Activated T-cell treated with anti-CD3 and anti-CD28 coated beads, Interleukin-2, amount 50 U/mL, for 1 hour (primary cell): Measurements from ENCODE around the gene CAPN3.

Source experiments
- DNase-seq: peaks from one replicate; pipeline ENCODE4 v3.0.0-alpha.2; 2020

CAPN3 gene

DNA sequence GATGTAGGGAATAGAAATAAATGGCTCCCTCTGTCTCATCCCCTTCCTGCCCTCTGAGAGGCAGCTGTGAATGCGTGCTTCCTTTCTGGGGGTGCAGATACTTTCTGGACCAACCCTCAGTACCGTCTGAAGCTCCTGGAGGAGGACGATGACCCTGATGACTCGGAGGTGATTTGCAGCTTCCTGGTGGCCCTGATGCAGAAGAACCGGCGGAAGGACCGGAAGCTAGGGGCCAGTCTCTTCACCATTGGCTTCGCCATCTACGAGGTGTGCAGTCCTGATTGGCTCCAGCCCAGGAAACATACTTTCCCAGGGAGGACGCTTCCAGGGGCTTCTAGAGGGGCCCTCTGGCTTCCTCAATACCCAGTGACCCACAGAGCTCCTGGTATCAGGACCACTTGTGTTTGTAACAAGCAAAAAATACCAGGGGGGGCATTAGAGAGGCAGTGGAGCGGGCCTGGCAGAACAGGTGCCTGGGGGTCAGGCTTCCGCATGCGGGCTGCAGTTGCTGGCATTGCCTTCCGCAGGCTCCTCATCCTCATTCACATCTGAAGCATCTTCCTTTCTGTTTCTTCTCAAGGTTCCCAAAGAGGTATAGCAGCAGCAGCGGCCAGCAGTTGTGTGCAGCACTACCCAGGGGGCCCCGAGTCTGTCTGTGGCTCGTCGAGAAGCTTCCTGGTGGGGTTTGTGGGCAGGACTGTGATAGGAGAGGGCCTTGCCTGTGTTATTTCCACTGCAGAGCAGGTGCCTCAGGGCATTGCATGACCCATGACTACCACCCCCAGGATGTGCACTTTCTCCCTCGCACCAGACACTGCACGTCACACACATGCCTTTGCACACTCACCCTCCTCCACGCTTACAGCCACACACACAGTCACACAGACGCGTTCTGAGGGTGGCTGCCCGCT, 42.5 kb downstream of the CAPN3 start:
- DNase-seq = no peak

DNA sequence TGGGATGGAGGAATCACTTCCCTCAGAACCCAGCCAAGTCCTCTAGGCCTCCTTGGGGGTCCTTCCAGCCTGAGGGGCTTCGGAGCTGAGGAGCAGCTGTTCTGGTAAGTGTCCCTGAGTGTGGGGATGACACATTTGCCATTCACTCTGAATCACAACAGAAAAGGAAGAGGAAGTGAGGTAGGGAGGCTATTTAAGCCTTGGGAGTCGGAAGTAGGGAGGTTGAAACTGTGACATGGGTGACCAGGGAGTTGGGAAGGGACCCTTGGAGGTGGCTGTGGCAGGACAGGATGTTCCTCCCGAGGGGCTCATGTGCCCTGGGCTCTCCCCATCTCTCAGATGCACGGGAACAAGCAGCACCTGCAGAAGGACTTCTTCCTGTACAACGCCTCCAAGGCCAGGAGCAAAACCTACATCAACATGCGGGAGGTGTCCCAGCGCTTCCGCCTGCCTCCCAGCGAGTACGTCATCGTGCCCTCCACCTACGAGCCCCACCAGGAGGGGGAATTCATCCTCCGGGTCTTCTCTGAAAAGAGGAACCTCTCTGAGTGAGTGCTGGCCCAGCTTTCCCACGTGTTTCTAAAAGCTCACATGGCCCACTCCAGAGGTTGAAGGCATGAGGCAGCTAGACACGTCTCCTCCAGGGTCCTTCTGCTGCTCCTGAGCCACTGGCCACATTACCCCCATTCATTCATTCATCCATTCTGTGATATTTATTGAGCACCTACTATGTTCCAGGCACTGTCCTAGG, 43.3 kb downstream of the CAPN3 start:
- DNase-seq = no peak

DNA sequence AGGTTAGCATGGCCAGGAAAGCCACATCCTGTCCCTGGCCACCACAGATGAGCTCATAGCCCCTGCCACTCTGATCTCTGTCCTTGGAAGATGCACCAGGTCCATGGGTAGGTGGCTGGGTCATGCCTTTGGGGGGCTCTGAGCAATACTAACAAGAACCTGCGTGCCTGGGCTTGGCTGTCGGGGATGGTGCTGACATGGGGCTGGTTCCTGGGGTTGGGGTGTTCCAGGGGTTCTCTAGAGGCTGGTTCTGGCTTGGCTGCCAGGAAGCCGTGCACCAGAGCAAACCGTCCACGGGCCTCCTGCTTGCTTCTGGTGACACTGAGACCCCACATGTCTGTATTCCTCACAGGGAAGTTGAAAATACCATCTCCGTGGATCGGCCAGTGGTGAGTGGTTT, 44.1 kb downstream of the CAPN3 start:
- DNase-seq = no peak

DNA sequence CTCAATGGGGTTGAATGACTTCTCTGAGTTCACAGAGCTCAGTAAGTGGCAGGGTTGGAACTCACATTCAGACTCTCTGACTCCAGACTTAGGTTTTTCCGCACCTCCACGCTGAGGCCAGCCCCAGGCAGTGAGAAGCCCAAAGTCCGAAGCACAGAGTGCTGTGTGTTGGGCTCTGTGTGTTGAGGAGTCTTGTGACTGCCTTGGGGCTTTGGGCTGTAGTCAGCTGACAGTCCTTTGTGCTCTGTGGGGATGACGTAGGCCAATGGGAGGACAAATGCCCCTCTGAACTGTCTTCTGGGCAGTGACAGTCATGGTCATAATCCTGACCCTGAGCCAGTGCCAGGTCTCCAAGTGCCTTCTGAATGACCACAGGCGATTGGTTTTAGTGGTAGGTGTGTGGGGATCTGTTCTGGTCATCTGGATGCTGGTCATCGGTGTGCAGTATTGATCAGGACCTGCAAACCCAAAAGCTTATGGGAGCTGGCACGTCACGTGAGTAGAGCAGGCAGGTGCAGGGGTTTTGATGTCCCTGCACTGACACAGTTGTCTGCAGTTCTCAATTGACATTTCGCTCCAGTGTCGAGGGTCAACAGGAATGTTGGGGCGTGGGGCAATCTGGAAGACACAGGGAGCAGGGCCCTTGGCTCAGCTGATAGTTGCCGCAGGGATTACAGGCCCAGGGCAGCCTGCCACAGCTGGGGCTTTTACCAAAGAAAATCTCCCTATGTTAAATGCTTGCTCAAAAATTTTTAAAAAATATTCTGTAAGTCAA, 45.3 kb downstream of the CAPN3 start:
- DNase-seq = no peak

DNA sequence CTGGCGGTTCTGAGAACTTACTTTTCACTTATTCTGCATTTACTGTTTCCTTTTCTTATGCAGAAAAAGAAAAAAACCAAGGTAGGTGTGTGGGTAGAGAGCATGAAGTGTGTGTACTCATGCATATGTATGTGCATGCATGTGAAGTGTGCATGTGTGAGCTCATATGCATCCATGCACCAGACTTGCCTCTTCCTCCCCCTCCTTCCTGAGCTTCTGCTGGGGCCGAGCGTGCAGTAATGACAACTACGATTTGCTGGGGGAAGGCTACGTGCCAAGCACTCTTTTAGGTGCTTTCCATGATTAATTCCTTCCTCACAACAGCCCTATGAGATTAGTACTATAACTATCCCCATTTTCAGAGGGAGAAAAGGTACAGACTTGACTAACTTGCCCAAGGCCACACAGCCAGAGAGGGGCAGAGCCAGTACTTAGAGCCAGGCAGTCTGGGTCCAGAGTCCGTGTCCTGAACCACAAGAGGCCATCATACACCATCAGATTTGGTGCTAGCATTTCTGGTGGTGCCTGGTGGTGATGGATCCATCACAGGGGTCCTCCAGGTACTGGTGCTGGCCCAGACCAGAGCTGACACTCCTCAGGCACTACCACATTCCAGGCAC, 46.7 kb downstream of the CAPN3 start:
- DNase-seq = no peak

DNA sequence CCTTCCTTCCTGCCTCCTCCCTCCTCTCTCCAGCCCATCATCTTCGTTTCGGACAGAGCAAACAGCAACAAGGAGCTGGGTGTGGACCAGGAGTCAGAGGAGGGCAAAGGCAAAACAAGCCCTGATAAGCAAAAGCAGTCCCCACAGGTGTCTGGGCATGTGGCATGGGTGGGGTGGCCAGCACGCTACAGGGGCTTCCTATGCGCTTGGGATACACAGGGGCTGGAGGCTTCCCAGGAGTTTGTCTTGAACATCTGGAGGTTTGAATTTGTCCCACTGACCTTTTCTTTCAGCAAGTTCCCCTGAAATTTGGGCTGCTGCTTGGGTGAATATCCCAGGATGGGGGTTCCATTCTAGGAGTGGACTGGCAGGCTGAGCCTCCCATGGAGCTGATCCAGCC, 48.9 kb downstream of the CAPN3 start:
- no peak for DNase-seq

DNA sequence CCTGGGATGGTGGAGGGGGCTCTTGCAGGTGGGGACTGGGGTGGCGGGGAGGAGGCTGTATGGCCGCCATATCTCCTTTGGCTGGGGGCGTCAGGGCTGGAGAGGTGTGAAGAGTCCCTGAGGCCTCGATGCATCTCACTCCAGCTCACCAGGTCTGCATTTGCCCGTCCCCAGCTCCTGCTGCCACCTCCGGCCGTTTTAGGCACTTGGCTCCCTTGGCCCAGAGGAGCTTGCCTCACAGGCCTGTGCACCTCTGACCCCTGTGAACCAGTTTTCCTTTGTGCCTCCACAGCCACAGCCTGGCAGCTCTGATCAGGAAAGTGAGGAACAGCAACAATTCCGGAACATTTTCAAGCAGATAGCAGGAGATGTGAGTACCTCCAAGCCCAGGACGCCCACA, 49.7 kb downstream of the CAPN3 start:
- no peak for DNase-seq

DNA sequence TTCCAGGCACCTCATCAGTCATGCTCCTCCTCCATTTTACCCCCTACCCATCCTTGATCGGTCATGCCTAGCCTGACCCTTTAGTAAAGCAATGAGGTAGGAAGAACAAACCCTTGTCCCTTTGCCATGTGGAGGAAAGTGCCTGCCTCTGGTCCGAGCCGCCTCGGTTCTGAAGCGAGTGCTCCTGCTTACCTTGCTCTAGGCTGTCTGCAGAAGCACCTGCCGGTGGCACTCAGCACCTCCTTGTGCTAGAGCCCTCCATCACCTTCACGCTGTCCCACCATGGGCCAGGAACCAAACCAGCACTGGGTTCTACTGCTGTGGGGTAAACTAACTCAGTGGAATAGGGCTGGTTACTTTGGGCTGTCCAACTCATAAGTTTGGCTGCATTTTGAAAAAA, 52.6 kb downstream of the CAPN3 start:
- no peak for DNase-seq

DNA sequence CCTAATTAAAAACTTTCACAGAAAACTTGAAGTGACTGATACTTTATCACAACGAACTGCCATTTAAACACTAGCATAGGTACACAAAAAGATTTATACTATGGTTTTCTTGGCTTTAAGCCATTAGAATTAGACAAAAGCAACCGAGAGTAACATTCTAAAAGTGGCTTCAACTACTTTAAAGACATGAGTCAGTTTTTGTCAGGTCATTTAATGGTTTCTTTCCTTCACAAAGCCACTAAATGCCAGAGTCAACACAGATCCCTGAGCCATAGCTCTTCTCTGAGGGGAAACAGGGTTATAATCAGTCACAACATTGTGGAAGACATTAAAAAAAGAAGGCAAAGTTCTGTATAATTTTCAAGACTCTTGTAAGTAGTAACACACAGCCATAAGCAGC, 54.6 kb downstream of the CAPN3 start:
- no peak for DNase-seq

DNA sequence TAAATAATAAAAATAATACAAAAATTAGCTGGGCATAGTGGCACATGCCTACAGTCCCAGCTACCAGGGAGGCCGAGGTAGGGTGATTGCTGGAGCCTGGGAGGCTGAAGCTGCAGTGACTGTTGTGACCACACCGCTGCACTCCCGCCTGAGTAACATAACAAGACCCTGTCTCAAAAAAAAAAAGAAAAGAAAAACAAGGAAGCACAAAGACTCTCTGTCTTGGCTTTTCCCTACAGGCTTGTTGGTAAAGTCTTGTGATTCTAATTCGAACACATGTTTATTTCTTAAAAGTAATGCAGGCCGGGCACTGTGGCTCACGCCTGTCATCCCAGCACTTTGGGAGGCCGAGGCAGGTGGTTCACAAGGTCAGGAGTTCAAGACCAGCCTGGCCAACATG, 60.1 kb downstream of the CAPN3 start:
- DNase-seq = no peak

DNA sequence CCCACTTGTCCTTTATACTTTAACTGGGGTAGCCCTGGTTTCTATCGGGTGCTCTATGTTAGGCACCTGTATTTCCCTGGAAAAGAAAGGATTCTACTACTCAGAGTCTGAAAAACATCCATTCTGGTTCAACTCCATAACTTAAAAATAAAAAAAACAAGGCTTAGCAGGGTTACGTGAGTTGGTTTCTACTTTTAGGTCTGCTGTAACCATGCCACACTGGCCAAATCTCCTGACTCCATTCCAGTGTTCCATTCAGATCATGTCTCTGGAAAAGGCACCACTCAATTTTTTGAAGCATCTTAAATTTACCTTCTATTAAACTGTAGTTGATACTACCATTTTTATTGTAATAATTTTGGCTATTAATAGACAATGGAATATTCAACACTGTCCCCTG, 62.1 kb downstream of the CAPN3 start:
- DNase-seq = no peak

DNA sequence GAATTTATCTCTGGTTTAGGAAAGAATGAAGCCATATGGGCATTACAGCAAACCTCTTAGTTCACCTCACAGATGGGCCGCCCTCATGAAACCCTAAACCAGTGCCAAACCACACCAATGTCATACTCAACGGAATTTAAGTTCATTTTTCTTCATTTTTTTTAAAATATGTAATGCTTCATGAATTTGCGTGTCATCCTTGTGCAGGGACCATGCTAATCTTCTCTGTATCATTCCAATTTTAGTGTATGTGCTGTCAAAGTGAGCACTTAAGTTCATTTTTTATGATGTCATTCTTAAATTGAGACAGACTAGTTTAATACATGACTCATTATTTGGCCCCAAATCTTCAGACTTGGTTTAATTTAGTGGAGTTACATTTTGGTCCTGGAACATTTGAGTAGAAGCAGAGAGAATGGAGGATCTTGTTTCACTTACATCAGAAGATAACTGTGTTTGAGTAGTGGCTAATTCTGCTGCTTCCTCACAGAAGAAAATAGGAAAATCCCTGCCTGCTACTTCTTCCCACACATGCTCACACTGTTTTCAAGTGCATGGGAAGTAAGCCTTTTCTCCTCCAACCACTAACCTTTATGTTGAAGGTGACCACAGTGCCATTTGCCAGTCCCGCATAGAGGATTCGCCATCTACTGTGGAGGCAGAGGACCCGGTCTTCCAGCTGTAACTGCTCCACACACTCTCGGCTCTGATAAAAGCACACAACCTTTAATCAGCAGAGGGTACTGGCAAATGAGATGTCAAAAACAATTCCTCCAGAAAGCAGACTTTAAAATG, 68.3 kb downstream of the CAPN3 start:
- no peak for DNase-seq

DNA sequence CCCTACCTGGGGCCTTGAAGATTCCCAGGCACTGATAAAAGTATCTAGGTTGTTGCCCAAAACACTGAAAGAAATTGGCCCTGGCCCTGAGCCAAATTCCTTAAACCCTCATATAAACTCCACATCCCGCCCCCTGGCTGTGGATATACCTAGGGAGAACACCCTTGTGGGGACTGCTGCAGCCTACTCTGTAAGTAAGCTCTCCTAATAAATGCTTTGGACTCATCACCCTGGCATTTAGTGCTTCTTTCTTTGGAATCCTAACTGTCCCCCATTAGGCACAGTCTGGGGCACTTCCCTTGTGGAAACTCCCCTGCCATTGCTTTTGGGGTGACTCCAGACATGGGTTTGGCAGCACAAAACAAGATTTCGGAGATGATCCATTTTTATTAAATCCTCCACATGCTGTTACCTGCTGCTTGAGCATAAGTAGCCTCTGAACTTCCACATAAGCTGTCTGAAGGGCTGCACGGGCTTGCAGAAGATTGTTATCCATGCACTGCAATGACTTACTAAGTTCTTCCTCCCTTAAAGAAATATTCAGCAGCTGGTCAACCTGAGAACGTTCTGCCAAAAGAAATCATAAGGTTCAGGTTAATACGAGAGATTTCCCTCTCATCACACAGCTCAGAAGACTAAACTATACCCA, 85.2 kb downstream of the CAPN3 start:
- no peak for DNase-seq

DNA sequence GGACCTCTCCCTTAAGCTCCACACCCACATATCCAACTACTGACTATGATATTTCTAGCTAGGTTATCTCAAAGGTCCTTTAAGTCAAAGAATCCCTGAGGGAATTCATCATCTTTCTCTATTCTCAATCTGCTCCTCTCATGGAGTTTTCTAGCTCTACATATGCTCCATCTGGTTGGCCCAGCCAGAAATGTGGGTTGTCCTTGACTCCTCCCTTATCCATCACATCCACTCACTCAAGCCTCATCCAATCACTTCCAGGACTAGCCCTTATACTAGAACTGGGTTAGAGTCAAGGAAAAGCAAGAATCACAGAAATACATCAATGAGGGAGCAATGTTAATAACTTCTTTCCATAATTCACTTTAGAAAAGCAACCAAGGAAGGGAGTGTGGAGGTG, 86.2 kb downstream of the CAPN3 start:
- DNase-seq = no peak

DNA sequence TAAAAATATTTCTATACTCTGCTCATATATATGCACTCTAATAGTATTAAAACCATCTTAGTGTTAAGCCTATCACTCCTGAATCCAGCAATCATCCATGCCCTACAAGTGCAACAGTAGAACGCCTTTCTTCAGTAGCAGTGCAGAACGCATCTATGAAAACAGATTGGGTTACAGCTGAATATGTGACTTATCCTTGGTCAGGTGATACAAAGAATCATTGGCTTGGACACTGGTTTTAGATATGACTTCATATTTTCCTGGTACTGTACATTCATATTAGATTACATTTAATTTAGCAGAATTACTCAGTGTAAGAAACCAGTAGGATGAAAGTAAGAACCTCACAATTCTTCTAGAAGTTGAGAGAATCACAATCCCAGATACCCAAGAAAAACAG, 88.3 kb downstream of the CAPN3 start:
- no peak for DNase-seq

DNA sequence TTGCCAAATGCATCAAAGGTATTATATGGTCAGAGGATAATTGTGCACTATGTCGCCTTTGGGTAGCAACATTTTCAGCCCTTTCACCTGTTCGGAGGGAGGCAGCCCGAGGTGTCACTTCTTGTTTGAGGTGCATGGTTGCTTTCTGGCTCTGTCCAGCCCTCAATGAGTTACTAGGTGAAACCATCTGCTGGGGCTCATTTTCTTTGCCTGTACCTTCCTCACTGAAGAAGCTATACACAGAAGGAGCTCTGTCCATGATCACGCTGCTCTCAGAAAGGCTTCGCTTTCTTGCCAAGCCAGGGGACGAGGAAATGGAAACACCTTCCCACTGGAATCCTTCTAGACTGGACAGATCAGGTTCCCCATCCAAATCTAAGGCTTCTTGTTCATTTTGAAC, 89.0 kb downstream of the CAPN3 start:
- DNase-seq = no peak

DNA sequence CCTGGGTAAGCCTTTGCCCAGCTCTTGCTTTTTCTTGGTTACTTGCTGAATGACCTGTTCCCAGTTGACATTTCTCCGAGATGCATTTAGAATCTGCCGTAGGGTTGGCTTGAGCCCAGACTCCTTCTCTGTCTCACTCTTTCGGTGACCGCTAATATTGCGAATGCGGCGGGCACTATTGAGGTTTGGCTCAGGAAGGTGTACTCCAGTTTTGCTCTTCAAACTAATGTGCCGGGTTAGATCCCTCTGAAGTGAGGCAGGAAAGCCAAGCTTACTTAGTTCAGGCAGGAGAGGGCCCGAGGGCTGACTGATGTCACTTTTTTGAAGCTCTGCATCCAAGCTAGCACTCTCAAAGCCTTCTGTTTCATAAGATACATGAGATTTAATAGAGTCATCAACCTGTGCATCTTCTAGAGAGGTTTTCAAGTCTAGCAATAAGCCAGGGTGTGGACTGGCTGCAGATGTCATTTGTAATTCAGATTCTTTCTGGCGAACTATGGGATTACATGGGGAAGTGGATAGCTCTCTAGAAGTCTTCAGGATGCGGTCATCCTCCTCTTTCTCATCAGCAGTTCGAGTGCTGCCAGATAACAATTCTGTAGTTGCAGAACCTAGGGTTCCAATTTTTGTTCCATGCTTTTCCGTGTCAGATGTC, 90.6 kb downstream of the CAPN3 start:
- DNase-seq = no peak

DNA sequence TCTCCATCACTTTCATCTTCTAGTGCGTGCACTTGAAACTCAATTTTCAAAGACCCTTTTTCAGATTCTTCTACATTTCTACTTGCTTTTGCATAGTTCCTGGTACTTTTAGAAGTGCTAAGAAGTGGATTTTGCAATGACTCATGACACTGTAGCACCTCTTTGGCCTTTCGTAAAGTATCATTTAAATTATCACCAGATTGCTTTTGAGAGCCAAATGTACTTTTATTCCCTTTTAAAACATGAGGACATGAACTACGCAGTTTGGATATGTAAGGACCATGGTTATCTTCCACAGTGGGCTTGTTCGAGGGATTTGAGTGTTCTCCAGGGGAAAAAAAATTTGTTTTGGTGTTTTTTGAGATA, 91.1 kb downstream of the CAPN3 start:
- no peak for DNase-seq

DNA sequence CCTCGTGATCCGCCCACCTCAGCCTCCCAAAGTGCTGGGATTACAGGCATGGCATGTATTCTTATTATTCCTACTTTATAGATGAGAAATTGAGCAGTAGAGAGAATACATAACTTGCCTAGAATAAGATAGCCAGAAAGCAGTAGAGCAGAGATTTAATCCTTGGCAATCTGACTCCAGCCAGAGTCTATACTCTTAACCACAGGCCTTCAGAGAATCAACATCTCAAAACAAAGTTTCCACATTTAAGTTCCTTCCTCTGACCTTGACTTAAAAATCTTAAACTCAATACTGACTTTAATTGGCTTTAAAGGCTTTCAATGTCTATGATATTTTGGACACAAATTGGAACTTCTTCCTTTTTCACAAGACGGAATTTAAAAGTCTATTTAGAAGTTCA, 94.5 kb downstream of the CAPN3 start:
- no peak for DNase-seq

DNA sequence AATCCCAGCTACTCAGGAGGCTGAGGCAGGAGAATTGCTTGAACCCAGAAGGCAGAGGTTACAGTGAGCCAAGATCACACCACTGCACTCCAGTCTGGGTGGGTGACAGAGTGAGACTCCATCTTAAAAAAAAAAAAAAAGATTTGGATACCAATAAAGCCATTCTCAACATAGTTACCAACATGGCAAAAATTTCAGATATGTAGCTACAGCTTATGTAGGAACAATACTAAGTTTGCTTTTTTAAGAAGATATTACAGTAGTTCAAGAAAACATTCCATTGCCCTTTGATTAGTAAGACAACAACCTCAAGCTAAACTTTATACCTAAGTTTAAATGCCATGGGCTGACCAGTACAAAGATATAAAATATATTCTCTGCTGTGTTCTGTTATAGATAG, 97.2 kb downstream of the CAPN3 start:
- no peak for DNase-seq

DNA sequence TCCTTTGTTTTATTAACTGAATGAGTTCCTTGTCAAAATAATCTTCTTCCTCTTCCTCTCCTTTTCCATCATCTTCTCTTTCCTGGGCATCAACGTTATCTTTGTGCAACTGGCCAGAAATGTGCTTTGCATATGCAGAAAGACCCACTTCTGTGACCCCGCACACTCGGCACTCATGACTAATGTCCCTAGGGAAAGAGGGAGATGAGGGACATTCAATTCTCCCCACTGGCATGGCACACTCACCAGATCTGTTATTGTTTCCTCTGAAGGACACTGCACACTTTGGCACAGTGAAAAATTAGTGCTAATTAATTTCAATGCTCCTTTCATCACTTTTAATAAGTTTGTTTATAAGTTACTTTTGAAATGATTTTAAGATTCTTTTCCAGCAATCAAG, 97.7 kb downstream of the CAPN3 start:
- no peak for DNase-seq
